Activated CD8-positive, alpha-beta memory T cell treated with anti-CD3 and anti-CD28 coated beads for 24 hours (primary cell): ENCODE results near the gene PANK2.

Experiments
- DNase-seq: peaks from one replicate; pipeline ENCODE4 v3.0.0-alpha.2; 2020

The PANK2 gene

DNA sequence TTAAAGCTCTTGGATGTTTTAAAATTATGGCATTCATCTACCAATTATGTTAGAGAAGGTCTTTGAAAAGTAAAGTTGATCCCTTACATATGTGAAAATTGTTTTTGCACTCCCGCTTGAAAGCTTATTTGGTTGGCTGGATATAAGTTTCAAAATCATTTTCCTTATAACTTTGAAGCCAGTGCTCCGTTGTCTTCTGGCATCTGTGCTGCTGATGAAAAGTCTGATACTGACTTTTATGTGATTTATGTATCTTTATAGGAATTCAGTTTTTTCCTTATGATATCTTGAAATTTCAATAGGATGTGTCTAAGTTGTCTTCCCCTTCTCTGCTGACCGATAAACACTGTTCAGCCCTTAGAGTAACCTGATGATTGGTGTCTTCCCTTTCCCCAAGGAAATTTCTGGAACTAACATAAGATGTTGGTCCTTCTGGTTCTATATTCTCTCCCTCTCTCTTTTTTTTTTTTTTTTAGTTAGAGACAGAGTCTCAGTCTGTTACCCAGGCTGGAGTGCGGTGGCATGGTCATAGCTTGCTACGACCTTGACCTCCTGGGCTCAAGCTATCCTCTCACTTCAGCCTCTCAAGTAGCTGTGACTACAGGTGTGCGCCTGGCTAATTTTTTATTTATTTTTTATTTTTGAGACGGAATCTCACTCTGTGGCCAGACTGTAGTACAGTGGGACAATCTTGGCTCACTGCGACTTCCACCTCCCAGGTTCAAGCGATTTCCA is 12.7 kb downstream of the PANK2 start:
- DNase-seq: no peak

DNA sequence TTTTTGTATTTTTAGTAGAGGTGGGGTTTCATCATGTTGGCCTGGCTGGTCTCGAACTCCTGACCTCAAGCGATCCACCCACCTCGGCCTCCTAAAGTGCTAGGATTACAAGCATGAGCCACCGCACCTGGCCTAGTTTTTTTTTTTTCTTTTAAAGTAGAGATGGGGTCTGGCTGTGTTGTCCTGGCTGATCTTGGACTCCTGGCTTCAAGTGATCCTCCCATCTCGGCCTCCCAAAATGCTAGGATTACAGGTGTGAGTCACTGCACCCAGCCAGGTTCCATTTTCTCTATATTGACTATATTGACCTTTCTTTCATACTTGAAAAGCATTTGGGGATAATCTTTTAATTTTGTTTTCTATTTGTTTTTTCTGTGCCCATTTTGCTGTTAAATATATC is 13.3 kb downstream of the PANK2 start:
- DNase-seq: no peak

DNA sequence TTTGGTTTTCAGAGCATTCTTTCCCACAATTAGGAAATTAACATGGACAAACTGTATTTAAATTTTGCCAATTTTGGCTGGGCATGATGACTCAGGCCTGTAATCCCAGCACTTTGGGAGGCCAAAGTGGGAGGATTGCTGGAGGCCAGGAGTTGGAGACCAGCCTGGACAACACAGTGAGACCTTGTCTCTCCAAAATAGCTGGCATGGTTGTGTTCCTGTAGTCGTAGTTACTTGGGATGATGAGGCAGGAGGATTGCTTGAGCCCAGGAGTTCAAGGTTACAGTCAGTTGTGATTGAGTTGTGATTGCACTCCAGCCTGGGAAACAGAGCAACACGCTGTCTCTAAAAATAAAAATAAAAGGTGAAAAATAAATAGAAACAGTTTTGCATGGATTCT is 15.0 kb downstream of the PANK2 start:
- no peak for DNase-seq

DNA sequence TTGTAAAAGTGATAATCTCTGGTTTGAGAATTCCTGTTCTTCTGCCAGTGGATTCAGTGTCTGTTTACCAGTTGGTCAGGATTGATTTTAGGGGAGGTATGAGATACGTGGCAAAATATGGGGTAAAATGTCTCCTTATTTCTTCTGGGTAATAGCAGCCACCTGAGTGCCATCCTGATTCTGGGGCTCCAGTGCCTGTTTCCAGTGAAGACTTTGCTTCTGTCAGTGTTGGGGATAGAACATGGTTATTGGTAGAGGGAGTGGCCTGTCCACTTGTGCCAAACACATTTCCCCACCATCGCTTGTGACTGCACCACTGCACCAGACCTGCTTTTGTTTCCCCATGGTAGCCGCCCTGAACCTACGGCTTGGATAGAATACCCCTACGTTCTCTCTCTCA is 15.7 kb downstream of the PANK2 start:
- no peak for DNase-seq

DNA sequence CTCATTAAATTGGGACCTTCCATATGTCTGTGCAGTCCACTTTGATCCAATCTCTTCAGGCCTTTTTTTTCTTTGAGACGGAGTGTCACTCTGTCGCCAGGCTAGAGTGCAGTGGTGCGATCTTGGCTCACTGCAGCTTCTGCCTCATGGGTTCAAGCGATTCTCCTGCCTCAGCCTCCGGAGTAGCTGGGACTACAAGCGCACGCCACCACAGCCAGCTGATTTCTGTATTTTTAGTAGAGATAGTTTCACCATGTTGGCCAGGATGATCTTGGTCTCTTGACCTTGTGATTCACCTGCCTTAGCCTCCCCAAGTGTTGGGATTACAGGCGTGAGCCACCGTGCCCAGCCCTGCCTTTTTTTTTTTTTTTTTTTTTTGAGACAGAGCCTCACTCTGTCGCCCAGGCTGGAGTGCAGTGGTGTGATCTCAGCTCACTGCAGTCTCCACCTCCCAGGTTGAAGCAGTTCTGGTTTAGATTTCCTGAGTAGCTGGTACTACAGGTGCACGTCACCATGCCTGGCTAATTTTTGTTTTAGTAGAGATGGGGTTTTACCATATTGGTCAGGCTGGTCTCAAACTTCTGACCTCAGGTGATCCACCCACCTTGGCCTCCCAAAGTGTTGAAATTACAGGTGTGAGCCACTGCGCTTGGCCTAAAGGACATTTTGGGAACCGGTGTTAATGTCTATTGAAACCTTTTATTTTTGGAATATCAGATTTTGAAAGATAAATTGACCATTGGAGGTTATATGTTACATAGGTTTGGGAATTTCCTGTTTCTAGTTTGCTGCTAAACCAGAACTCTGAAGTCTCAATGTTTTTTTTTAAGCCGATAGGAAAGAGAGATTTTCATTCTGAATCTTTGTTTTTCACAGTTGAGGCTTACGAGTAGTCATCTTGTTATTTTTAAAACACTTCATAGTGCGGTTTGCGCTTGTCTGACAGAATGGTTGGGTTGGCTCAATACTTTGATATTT is 17.8 kb downstream of the PANK2 start:
- peak; percentile 65 for DNase-seq

DNA sequence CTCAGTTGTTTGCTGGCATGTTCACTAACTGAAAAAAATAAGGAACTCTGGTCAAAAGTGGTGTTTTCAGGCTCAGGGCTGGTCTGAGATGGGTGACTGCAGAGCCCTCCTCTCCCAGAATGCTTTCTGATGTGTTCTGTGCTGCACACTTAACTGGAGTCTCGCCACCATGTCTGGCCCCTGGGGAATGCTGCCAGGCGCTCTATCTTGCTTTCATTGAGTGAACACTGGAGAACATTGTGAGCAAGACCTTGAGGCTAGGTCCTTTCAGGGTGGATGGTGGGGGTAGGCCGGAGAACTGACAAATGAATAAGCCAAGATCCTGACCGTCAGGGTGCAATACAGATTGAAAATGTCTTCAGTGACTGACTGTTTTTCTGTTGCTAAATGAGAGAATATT is 19.5 kb downstream of the PANK2 start:
- no peak for DNase-seq

DNA sequence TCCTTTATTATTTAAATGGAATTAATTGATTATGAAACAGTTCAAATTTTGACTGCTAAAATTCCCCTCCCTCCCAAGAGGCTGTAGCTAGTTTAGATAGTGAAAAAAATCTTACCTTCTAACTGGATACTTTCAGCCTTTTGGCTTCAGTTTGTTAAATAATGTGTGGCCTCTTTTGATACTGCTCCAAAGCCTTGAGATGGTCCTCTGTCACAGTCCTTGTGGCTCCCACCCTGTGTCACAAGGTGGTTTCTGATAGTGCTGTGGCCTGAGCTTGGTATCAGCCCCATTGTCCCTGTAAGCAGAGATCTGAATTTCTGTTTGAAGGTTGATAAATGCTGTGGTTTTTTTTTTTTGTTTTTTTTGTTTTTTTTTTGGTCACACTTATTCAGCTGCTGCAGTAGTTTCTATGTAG is 20.8 kb downstream of the PANK2 start:
- no peak for DNase-seq

DNA sequence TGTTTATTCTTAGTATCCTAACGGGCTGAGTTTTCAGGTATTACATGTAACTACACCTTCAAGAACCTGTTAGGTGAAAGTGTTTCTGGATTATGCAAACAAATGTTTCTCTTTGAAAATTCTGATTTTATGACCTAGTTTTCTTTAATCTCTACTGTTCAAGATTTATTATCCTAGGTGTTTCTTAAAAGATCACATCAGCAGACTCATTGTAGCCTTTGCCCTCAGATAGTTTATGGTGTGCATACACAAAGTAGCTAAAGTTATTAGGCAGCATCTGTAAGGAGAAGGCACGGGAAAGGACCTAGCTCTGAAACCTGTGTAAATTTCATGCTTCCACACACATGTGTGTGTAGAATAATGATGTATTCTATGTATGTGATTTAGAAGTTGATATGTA is 21.7 kb downstream of the PANK2 start:
- DNase-seq: no peak

DNA sequence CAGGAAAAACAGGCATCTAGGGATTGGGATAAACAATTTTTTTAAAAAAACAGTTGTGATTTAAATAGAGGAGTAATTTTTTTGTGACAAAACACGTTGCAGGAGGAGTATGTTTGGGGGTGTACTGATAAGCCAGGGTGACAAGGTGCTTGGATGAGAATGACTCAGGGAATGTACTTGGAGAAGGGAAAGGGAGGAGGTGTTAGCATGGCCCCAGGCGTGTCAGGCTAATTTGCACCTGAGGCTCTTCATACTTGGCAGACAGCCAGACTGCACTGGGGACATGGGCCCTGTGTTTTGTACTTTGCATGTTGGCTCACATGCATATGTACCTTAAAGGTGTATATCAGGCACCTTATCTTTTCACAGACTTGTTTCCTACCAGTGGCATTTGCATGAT is 22.8 kb downstream of the PANK2 start:
- DNase-seq: no peak

DNA sequence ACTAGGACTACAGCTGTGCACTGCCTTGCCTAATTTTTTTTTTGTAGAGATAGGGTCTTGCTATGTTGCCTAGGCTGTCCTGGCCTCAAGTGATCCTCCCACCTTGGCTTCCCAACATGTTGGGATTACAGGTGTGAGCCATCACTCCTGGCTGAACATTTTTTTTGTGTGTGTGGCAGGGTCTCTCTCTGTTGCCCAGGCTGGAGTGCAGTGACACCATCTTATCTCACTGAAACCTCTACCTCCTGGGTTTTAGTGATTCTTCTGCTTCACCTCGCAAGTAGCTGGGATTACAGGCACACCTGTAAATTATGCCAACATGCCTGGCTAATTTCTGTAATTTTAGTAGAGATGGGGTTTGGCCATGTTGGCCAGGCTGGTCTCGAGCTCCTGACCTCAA is 25.3 kb downstream of the PANK2 start:
- DNase-seq: no peak

DNA sequence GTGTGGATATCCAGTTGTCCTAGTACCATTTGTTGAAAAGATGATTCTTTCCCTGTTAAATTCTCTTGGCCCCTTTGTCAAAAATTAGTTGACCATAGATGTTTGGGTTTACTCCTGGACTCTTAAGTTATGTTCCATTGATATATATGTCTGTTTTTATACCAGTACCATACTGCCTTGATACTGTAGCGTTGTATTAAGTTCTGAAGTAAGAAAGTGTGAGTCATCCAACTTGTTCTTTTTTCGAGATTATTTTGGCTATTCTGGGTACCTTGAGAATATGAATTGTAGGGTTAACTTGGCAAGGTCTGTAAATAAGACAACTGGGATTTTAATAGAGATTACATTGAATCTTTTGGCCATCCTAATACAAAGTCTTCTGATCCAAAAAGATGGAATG is 26.5 kb downstream of the PANK2 start:
- DNase-seq: no peak

DNA sequence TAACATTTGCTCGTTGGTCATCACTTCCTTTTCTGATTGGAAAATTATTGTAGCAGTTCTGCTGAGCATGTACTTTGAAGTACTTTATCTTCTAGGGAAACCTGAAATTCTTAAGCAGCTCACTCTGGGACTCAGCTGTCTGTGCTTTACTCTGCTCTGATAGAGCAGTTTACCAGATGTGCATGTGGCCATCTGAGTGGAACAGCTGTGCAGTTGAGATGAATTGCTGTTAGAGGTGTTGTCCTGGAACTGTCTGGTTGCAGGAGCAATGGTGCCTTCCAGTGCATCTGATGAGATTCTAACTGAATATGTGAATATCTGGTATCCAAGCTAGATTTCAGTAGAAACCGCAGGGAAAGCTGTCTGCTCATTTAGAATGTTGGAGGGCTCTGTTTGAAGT is 27.2 kb downstream of the PANK2 start:
- DNase-seq: no peak

DNA sequence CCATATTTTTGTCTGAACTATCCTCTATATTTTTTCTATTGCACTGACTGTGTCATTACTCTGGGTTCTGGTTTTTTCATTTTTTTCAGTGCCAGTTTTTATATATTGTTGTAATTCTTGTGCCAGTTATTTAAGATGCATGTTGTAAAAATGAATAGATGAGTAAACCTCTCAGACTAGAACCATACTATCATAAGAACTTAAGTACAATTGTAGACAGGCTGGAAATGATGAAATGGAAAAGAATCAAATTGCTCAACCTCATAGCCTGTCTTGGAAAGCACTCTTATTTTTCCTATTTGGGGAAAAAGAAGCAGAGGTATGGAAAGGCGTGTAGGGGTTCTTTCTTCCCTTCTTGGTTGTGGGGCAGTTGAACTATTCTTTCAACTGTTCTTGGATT is 30.2 kb downstream of the PANK2 start:
- DNase-seq: no peak

DNA sequence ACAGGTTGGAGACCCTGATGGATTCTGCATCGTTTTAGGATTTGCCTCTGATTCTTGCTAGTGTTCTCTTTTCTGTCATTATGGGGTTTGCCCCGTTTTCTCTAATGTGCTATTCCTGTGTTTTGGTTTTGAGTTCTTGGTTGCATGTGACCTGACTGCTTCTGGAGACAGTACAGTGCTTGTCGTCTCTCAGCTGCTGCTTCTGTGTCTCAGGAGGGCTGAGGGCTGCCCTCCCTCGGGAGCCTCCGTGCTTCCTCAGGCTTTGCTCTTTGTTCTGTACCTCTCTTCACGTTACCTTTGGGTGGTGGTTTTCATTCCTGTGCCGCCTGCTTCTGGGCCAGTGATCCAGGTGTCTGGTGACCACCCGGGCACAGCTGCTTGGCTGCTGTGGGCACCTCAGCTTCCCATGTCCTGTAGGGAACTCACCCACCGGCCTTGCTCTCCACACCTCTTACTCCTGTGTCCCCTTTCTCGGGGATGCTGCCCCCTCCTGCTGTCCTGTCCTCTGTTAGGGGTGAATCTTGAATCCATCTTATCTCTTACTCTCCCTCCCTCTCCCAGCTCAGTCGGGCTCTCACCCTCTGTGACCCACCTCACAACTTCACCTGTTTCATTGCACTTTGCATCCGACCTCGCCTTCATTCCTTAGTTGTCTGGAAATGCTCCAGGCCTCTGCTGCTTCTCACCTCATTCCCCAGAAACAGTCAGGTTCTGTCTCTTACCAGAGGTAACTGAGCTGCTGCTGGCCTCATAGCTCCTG is 33.2 kb downstream of the PANK2 start:
- no peak for DNase-seq

DNA sequence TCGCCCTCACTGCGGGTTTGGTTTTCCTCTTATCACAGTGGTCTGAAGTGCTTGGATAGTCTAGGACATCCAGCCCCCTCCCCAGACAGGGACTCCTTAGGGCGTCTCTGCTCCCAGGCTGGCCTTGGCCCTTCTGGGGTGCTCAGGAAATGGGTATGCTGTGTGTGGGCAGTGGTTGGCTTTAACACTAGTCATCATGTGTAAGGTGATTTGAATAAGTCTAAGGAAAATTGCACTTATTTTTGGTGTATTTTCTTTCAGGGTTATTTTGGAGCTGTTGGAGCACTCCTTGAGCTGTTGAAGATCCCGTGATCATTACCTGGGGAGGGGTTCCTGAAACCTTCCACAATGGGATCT is 33.8 kb downstream of the PANK2 start:
- no peak for DNase-seq

DNA sequence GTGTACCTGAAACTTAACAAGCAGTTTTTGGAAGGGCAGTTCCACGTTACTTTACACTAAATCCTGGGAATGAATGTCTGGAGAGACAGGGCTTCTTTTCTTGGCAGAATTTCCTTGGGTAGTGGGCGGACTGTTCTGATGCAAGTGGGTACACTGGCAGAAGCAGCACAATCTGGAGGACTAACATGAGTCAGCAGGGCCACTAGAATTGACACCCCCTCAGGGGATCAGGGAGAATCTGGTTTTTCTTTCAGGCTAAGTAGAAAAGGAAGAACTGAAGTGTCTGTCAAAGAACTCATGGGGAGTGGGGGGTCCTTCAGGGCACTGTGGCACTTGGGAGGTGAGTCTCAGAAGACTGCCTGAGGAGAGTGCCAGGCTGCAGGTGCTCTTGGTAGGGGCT is 34.6 kb downstream of the PANK2 start:
- DNase-seq: no peak

DNA sequence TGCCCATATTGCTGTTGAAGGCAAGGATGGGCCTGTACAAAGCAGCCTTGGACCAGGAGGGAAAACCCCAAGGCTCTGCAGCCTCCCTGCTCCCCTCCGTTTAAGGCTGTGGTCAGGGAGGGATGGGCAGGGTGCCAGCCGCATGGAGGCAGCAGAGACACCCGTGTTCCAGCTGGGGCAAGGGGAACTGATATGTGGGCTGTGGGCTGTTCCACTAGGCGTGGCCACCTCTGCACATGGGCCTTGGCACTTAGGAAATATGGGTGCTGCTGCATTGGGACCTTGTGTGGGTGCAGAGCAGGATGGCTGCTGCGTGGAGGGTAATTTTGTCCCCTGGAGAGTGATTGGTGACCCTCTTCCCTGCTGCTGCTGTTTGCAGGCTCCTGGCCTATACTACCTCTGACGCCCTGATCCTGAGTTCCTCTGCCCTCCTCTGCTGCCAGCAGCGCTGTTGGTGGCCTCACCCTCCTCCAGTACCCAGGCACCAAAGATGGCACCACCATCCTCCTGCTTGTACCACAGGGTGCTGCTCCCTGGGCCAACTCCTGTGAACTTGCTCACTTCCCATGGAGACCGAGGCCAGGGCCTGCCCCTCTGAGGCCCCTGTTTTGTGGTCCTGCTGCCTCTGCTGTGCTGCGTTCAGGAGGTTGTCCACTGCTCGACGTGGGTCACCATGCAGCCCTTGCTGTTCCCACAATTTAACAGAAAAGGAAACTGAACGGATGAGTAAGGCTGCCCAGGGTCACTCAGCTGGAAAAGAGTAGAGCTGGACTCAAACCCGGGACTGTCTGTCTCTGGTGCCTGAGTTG is 35.3 kb downstream of the PANK2 start:
- no peak for DNase-seq

DNA sequence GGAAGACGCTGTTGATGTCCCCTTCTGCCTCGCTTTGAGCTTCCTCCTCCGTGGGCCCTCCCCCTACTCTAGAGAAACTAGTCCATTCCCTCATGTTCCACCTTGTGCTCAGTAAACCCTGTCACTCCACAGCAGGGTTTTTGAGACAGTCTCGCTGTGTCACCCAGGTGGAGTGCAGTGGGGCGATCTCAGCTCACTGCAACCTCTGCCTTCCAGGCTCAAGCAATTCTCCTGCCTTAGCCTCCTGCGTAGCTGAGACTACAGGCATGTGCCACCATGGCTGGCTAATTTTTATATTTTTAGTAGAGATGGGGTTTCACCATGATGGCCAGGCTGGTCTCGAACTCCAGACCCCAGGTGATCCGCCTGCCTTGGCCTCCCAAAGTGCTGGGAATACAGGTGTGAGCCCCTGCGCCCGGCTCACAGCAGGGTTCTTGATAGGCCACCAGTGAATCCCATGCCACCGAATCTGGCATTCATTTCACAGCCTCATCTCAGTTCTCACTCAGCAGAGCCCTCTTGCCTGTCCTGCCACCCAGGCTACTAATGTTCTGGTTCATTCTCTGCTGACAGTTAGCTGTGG is 36.0 kb downstream of the PANK2 start:
- no peak for DNase-seq

DNA sequence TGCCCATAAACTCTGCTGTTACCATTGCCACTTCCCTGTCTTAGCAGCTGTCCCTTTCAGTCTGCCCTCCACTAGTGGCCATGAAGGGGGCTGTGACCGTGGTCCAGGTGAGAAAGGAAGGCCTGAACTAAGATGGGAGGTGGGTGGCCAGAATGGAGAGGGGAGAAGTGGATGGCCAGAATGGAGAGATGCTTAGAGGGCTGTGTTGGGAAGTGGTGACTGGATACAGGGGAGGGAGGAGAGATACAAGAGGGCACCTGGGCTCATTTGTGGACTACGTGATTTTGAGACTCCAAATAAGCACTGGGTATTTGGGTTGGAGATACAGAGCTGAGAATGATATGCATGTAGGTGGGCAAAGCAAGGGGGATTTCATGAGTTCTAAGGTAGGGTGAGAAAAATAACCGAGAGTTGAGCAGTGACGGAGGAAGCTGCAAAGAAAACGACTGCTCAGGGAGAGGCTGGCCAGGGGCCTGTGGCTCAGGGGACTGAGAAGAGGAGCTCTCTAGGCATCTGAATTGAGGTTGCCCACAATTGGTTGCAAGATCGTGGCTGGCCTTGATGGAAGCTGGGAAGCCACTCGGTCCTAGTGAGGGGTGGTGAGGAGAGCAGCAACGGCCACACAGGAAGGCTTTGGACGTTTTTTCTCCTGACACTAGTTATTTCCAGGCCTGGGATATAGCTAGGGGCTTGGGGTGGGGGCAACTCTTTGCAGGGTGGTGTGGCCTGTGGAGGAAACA is 36.9 kb downstream of the PANK2 start:
- no peak for DNase-seq

DNA sequence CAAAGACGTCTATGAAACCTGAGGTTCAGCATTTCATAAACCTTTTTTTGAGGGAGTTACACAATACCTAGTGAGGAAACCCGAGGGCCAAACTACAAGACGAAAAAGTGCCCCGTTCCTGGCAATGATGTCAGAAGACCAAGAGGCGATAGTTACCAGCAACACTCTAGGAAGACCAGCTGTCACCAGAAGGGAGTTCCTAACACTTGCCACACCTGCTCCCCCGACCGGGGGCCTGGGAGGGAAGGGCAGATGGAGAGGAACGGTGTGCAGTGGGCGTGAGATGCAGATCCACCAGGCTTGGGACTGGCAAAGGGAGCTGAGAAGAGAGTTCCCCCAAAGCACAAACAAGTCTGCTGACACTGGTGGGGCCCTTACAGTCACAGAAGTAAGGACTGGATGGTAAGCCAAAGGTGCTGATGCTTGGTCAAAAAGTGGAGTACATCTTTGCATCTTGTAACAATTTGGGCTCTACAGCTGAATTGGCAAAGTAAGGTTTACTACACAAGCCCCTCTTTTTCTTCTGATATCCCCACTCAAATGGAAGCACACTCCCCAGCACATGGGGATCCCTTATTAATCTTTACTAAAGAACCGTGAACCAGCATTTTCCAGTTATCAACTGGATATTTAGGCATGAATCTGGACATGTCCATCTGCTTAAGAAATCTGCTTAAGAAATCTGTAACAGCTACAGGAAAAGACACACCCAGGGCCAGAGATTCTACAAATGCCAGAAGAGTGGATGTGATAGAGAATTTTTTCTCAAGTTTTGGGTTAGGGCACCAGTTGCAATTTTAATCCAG is 38.5 kb downstream of the PANK2 start:
- DNase-seq: no peak

DNA sequence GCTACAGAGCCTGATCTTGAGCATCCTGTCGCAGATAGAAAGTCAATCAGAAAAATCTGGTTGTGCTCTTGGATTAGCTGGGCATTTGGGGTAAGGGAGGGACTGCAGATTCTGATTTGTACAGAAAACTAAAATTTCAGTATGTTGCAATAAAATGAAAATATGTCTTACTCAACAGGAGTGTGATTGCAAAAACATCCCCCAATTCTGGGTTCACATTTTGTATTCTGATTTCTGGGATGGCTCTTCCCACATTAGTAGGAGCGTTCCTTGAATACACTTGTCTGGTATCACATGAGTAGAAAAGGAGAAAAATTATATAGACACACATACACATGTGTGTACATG is 40.5 kb downstream of the PANK2 start:
- DNase-seq: no peak
